WI38 (cell line): ENCODE results near the gene ANTXR2.

Experiments
- H3K4me3 ChIP-seq: 2 replicates; pipeline ENCODE4 v1.5.1; 2011; ENCODE audit warnings: low read depth, mild to moderate bottlenecking, control low read depth, low read length
- CTCF ChIP-seq: IDR thresholded peaks from 2 replicates; pipeline ENCODE4 v1.5.1; 2012; ENCODE audit warnings: low read depth, mild to moderate bottlenecking, control low read depth, low read length

Gene ANTXR2

GRCh38 chr4:80036306-80036705, 36.7 kb downstream of the ANTXR2 start:
- TF ChIP-seq CTCF, result no peak
- H3K4me3 ChIP-seq, result no peak overlapping the region

GRCh38 chr4:80035336-80035735, 37.7 kb downstream of the ANTXR2 start:
- no peak for TF ChIP-seq CTCF
- H3K4me3 ChIP-seq, result no peak overlapping the region

- no peak overlapping the region for H3K4me3 ChIP-seq
- no peak for TF ChIP-seq CTCF
Observed at GRCh38 chr4:80033581-80033980, 39.4 kb downstream of the ANTXR2 start.

GRCh38 chr4:80029364-80029763, 43.7 kb downstream of the ANTXR2 start:
- no peak for TF ChIP-seq CTCF
- H3K4me3 ChIP-seq, result no peak overlapping the region

GRCh38 chr4:80027611-80028010, 45.4 kb downstream of the ANTXR2 start:
- no peak overlapping the region for H3K4me3 ChIP-seq
- no peak for TF ChIP-seq CTCF

- no peak overlapping the region for H3K4me3 ChIP-seq
- no peak for TF ChIP-seq CTCF
Observed at GRCh38 chr4:80026100-80026499, 46.9 kb downstream of the ANTXR2 start.

- no peak overlapping the region for H3K4me3 ChIP-seq
- TF ChIP-seq CTCF, result no peak
Observed at GRCh38 chr4:80024335-80024734, 48.7 kb downstream of the ANTXR2 start.
